Femur (tissue), 1 donor: ENCODE data around the gene CHMP4A.

Experiments used
- DNase-seq: peaks from one replicate; pipeline ENCODE4 v3.0.0-alpha.2; 2017

CHMP4A gene

DNA sequence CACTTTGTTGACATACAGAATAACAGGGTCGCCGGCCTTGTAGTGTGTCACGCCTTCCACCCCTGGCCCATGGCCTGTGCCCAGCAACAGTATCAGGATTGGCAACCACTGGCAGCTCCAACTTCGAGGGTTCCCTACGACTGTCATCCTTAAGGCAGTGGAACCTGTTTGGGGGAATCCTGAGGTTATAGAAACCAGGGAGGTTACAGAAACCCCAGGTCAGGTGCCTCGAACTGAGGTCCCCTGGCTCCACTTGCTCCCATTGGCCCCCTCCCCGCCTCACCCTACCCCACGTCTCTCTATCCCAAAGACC is 18.5 kb downstream of the CHMP4A start:
- DNase-seq, result no peak

DNA sequence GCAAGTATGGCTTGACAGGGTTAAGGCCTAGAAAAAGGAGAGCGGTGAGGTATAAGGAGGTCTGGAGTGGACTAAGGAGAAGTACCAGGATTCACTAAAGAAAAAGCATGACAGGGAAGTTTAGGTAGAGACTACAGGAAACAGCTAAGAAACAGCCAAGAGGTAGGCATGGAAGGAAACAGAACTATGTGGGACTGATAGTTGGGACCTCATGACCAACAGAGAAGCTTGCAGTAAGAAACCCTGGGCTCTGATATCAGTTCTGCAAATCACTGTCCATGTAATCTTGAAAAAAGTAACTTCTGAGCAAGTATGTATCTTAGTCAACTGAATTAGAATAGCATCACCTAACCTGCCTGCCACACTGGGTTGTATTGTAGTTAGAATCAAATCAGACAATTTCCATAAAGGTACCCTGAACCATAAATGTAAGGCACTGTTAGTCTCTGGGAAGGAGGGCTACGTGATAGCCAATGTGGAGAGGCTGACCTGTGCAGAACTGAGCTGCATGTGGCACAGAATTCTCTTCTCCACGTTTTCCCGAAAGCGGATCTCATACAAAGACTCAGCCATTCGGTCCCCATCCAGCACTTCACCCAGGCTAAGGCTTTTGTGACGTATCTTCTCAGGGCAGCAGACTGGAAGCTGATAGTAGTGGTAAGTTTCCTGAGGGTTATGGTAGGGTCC is 19.0 kb downstream of the CHMP4A start:
- no peak for DNase-seq

DNA sequence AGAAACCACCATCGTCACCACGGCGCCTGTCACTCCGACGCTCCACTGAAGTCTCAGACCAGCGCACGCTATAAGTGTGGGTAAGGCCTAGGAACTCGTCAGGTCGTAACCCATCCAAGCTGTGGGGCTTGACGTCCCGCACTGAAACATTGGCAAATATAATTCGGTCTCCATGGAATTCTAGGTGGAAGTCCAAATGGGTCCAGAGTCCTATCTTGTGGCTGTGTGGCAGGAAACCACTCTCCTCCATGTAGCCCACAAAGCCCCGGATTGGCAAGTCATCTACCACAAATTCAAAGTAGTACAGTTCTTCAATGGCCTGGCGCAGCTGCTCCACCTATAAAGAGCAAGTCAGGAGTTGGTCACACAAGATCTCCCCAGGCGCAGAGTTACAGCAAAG is 20.4 kb downstream of the CHMP4A start:
- DNase-seq, result no peak

DNA sequence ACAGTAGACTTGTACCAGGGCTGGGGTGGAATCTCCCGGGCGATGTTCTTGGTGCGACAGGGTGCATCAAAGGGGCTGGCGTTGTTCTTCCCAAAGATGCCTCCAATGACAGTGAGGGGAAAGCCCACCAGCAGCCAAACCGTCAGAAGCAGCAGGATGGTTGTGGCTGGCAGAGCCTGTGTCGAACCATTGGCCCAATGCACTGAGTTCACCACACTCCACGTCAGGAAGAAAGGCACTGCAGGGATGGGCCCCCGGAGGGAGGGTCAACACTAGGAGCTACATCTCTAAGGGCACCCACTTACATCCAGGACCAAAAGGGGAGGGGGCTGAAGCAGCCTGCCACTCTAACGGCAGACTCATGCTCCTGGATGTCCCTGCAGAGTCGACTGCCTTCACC is 22.9 kb downstream of the CHMP4A start:
- no peak for DNase-seq

DNA sequence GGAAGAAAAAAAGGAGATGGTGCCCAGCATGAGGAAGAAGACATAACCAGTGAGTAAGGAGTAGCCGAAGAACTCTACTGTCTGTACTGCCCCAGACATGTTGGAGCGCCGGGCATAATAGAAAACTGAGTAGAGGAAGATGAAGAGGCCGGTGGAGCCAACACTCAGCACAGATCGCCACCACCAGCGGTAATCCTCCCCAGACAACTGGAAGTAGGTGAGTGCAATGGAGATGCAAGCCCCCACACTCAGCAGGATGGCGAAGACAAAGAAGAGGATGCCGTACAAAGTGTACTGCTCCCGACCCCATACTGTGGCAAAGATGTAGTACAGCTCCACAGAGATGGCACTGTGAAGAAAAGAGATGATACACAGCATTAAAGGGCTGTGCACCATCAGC is 23.8 kb downstream of the CHMP4A start:
- DNase-seq, result no peak

DNA sequence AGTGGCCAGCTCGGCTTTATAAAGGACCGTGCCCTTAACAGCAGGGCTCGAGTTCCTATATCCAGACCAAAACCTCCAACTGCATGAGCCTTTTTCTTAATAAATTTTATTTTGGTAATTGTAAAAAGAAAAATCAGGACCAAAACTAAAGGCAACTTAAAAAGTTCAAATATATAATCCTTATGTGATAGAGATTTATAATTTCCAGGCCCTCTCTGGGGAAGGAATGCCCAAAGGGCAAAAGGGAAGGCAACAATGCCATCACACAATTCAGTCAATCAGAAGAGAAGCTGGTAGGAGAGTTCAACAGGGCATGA is 24.3 kb downstream of the CHMP4A start:
- DNase-seq, result no peak

DNA sequence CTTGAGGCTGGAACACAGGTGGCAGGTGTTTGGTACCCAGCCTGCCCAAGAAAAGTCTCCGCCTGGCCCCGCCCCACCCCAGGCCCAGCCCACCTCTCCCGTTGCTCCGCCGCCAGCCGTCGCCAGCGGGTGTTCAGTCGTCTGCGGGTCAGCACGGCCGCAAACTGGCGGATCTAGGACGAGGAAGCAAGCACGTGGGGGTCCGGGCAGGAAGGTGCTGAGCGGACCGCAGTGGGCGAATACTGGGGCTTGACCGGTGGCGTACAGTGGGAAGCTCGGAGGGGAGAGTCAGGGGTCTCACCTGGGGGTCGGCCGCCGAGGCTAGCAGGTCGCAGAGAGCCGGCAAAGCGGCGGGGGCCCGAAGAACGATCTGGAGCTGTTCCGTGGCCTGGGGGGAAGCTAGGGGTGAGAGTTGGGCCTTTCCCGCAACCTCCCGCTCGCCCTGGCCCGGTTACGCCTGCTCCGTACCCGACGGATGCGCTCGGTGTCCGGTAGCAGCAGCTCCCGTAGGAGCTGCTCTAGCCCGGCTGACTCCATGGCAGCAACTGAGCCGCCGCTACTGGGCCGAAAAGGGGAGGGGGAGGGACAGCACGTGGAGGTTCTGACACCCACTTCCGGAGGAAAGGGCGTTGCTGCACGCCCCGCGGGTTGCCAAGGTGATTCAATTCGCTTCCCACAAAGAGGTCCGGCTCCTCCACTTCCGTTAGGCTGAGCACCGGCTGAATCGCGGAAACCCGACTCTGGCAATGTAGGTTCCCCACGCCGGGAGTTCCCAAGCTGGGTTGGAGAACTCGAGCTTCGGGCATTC is 24.8 kb downstream of the CHMP4A start, which contains the start of gene IPO4:
IPO4 (minus strand) TSS at position 566 of the 808 bp plus-strand sequence; CDS start at position 537, 29 bp downstream.
- DNase-seq, result peak; percentile 97

DNA sequence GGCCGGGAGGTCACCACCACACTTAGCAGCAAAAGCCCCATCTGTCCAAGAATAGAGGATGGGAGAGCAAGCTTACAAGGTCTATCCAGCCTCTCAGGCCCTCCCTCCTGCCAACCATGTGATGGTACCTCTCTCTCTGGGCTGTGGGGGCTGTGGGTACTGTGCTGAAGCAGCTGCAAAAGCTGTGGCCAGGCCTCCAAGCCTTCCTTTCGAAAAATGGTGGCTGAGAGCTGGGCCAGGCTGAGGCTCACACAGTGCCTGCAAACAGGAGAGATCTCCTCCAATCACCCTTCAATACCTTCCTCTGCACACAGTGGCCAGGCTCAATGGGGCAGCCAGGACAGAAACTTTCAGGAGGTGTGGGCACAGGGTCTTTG is 25.8 kb downstream of the CHMP4A start:
- DNase-seq, result no peak

DNA sequence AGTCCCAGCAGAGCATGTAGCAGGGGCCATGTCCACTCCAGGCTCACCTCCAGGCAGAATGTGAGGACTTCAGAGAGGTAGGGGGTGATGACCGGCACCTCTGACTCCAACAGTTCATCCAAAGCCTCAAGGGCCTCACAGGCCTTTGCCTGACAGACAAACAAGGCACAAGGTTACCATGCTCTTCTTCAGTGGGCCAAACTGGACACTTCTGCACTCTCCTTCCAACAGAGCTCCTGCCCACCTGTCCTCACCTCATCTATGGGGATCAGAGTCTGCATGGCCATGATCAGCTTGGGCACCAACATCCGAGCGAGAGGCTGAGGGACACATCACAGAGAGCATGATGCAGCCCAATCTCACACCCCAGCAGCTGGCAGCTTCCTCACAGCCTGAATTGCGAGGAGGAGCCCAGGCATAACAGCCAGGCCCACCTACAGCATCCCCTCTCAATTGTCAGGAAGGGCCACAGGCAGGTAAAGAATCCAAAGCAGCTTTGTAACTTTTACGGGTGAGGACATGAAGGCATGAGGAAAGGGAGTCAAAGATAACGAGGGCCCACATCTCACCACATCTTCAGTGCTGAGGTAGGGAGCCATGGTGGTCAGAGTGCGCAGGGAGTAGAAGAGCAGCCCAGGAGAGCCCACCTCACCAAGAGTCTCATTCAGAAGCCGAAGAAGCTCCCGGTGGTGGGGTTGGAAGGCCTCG is 26.3 kb downstream of the CHMP4A start:
- DNase-seq, result no peak

DNA sequence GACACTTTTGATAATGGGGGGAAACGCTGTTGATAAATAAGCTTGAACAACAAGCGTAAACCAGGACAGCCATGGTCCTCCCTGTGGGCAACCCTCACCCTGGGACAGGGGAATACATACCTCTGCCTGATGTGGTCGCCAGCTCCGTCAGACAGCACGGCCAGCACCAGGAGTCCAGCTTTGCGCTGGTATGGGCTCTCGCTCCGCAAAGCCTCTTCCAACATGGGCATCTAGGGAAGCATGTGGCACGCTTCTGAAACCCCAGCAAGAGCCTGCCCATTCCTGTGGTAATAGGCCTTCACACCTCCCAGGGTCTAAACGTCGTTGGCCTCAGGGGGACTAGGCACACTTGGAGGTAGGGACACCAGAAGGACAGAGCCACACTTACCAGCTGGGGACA is 27.5 kb downstream of the CHMP4A start:
- DNase-seq, result no peak

DNA sequence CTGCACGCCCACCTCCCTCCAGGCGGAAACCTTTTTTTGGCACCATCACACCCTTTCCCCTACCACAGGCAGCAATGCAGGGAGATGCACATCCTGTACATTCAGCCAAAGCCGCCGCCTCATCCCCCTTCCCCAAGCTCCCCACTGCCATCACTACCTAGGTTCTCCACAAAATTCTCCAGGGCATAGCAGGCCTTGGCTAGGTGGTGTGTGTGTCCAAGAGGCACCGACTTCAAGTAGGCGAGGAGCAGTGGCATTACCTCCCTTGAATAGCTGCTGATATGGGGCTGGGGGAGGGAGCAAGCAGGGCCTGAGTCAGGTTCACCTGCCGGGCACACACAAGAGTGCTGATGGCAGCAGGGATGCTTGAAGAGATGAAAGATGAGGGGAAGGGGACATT is 28.3 kb downstream of the CHMP4A start:
- no peak for DNase-seq

DNA sequence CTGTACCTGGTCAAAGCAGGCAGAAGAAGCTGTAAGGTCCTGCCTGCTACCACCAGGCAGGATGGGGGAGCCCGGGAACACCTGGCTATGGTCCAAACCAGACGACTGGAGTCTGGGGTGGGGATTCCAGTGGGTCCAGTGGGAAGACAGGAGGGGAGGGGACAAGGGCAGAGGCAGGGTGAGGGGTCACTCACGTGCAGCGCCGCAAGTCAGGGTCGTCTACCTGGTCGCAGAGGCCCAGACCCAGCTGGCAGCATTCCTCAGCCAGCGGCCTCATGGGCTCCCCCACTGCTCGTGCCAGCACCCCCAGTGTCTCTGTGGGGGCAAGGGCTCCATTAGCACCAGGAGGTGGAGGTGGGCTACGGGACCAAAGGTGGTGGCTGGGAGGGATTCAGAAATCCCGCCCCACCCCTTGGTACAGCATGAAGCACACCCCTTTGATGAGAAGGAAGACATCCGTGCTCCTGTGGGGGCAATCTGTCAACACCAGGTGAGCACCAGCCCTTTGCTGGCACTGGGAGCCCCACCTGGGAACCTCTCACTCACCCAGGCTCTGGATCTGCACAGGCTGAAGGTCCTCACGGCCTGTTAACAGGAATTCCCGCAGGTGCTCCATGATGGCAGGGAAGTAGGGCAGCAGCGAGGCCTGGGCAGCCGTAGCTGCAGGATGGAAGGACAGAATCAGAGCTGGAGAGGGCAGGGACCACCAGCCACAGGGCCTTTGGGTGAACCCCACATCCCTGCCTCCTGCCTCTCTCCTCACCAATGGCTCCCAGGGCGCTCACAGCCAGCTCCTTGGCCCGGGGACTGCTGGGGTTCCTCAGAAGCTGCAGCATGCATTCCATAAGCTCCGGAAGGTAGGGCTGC is 29.0 kb downstream of the CHMP4A start:
- no peak for DNase-seq

DNA sequence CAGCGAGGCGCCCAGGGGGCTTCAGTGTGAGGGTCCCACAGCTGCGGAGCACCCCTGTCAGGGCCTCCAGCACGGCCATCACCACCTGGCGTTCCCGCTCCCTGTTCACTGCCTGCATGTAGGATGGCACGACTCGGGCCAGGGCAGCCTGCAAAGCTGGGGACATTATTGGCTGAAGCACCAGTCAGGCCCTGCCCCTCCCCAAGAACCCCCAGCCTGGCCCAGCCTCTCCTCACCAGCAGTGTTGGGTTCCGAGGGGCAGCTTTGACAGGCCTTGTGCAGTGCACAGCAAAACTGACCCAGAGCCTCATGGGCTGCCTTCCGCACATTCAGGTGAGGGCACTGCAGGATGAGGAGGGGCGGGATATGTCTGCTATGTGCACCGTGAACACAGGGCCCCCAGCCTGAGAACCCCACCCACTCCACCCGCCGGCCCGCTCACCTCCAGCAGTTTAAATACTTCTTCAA is 30.2 kb downstream of the CHMP4A start:
- no peak for DNase-seq

DNA sequence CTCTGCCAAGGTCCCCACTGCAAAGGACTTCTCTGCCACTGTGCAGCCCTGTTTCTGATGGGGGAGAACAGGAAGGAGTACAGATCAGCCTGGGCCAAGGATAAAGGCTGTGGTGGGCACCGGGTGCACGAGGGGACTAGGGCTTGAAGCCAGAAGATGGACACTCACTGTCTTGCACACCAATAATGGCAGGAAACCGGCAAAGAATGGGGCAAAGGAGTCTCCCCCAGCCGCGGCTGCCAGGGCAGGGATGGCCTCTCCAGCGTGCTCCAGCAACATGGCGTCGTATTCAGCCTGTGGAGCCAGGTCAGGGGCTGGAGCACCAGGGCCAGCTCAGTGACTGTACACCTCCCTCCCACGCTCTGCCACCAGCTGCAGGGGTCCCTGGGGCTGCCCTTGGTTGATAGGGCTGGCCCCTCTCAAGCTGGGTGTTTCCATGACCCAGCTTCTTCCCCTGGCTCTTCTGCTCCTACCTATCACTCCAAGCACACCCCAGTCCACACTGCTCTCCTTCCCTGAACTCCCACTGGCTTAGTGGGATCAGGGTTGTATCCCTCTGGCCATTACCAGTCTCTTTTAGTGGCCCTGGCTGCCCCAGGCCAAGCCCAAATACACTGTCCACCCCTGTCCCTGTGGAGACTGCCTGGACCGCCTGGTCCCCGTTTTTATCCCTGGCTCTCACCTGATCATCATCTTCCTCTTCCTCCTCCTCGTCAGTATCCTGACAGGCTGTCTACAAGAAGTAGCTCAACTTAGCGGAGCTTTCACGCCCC is 31.0 kb downstream of the CHMP4A start:
- DNase-seq, result peak; percentile 17

DNA sequence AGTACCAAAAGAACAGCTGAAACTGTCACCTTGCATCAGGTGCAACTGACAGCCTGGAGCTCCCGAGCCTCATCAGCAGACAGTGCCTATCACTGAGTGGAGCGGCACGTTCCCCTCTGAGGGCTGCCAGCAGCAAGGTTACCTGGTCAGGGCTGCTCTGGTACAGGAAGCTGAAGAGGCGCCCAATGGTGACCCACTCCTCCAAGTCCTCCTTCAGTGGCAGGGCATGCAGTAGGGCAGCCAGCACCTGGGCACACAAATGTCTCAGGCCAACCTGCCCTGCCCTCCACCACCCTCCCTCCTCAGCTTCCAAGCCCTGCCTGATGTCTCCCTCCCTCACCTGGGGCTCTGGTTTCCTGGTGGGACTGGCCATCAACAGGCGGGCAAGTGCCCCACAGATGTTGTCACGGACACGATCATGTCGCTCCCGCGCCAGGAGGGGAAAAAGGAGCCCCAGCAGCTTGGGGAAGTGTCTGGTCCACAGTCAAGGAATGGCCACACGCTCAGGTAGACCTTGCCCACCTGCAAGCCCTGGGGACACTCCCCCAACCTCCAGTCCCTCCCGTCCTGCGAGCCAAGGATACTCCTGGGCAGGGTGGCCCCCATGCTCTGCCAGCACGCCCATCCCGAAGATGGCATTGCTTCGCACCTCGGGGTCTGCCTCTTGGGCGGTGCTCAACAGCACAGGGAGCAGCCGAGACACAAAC is 31.8 kb downstream of the CHMP4A start:
- DNase-seq, result peak; percentile 19

DNA sequence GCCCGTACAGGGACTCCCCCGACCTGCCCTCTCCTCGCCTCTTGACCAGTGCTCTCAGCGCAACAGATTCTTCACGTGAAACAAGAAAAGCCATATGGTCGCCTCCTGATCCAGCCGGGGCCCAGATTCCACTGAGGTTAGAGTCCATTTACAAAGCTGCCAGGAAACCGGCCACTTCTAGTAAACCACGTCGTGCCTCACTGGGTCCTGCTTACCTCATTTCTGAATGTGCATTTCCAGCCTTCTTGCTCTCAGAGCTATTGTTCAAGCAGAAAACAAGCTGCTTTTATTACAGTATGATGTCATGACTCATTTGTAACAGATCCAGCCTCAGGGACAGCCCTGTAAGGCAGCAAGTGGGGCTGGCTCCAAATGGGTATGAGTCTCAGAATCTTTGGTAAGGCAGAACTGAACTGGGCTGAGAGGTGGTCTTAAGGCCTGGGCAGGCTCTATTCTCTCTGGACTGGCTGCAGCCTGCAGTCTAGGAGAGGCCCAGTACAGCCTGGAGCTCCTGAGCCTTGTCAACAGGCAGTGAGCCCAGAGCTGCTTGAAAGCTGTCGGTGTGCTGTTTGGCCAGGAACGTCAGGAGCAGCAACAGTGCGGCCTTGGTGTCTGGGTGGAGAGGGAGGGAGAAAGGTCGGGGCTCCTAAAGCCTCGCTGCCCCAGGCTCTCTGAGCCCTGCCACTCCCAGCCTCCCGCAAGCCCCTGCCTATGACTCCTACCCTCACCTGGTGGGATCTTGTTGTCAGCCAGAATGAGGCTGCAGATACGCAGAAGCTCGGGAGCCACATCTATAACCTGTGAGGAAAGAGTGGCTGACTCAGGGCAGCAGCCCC is 33.1 kb downstream of the CHMP4A start:
- DNase-seq, result peak; percentile 26

DNA sequence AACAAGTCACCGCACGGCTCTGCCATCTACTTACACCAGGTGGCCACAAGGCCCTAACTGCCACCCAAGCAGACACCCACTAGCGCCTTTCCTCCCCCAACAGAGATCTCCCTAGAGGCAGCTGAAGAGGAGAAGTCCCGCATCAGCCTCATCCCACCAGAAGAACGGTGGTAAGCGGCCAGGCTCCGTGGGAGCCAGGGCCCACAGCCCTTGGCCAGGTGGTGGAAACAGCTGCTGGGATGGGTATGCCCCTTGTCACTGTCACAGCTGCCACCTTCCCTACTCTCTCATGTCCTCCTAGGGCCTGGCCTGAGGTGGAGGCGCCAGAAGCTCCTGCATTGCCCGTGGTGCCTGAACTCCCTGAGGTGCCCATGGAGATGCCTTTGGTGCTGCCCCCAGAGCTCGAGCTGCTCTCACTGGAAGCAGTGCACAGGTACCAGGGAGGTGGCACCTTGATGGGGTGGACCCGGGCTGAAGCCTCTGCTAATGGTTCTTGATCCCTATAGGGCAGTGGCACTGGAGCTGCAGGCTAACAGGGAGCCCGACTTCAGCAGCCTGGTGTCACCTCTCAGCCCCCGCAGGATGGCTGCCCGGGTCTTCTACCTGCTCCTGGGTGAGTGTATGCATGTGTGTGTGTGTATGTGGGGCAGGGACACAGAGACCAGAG is 33.9 kb downstream of the CHMP4A start:
- DNase-seq, result peak; percentile 17

DNA sequence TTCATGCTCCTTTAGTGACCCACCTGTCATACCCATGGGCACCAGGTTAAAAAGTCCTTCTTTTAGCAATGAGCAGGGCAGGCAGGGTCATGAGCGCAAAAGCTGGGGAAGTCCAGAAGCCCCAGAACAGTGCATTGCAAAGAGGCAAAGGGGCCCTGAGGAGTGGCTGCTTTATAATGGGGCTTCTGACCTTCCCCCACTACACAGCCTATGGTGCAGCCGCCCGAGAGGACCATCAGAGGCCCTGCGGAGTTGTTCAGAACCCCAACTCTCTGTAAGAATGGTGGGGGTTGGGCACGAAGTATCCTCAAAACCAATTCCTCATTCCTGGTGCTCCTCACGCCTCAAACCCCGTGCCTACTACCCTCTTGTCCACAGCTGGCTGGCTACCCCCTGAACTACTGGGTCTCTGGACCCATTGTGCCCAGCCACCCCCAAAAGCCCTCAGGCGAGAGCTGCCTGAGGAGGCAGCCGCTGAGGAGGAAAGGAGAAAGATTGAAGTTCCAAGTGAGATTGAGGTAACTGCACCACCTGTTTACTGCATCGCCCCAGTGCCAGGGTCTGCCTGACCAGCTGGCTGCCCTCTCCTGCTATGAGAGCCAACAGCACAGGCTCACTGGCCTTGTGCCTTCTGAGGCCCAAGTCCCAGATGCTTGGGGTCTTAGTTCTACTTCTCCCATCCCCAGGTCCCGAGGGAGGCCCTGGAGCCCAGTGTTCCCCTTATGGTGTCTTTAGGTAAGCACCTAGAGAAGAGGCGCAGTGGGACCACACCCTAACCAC is 34.7 kb downstream of the CHMP4A start:
- peak; percentile 17 for DNase-seq

DNA sequence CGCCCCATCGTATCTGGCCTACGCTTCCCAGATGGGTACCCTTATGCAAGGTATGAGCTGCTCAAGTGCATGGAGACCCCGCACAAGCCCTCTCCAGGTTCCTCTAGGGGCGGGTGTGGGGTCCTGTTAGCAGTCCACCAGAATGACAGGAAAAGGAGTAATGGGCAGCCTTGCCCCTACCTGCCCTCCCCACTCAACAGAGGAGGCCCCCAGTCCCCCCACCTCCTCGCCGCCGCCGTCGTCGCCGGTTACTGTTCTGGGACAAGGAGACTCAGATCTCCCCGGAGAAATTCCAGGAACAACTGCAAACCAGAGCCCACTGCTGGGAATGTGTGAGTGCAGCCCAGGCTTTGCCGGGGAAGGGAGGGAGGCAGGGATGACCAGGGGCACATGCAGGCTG is 35.4 kb downstream of the CHMP4A start:
- DNase-seq, result peak; percentile 16
